ENCODE results near the gene UBXN6.
A peak's percentile ranks its signal among the peaks of the same experiment; 100 is the strongest.

The UBXN6 gene

DNA sequence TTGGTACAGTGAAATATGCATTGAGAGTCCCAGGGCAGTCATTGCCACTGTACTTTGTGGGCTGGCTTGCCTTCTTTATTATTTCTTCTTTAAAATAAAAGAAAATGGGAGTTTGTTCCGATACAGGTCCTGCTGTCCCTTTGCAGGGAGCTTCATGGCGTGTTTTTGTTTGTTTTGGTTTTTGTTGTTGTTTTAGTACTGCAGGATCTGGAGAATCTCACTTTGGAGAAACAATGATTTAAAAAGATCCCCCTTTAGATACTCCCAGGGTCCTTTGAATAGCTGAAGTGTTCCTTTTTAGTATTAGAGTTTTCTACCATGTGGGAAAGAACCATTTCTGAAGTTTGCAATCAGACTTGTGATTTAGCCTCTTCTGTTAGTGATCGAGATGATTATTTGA lies 44.0 kb downstream of the UBXN6 start:
- DNase-seq, result no peak
- intact Hi-C loops (cut with DNase I; ENCODE audit: low total_unique reads), result no loop called here
- Histone ChIP-seq H3K4me1 (no peaks in the 10 kb centered on the region), H3K27me3 (no peaks in the 10 kb centered on the region), H3K4me3 (no peak overlapping the region), H3K36me3 (peaks cover 3 to 40% (median 9%) of the 10 kb centered on the region in 3 donors), H3K27ac (no peak overlapping the region), H3K9me3 (no peaks in the 10 kb centered on the region)
- TF ChIP-seq CTCF (IDR thresholded peaks at IDR 0.05), result no peak

GRCh38 chr19:4409123-4409933 lies 48.3 kb downstream of the UBXN6 start:
- Histone ChIP-seq H3K27me3 (no peaks in the 10 kb centered on the region), H3K4me1 (no peaks in the 10 kb centered on the region), H3K36me3 (peaks cover 3 to 40% (median 9%) of the 10 kb centered on the region in 3 donors), H3K9me3 (no peaks in the 10 kb centered on the region), H3K27ac (no peak overlapping the region), H3K4me3 (no peak overlapping the region)
- intact Hi-C loops (cut with DNase I; ENCODE audit: low total_unique reads), result loop anchor here (10.0 kb wide), 1 partner anchor 145 kb away; no protein-coding TSS in a partner anchor
- DNase-seq, result no peak
- TF ChIP-seq CTCF (IDR thresholded peaks at IDR 0.05), result no peak

- Histone ChIP-seq H3K27ac (no peak overlapping the region), H3K36me3 (peaks cover 0 to 25% (median 9%) of the 10 kb centered on the region in 3 donors), H3K27me3 (no peaks in the 10 kb centered on the region), H3K9me3 (no peaks in the 10 kb centered on the region), H3K4me3 (no peak overlapping the region), H3K4me1 (peaks cover 6 to 13% (median 12%) of the 10 kb centered on the region in 4 donors)
- intact Hi-C loops (cut with DNase I; ENCODE audit: low total_unique reads), result loop anchor here (10.0 kb wide), 1 partner anchor 142 kb away; no protein-coding TSS in a partner anchor
- TF ChIP-seq CTCF (IDR thresholded peaks at IDR 0.05), result no peak
- DNase-seq, result no peak
These were observed 51.0 kb downstream of the UBXN6 start for GRCh38 chr19:4406626-4407025.

DNA sequence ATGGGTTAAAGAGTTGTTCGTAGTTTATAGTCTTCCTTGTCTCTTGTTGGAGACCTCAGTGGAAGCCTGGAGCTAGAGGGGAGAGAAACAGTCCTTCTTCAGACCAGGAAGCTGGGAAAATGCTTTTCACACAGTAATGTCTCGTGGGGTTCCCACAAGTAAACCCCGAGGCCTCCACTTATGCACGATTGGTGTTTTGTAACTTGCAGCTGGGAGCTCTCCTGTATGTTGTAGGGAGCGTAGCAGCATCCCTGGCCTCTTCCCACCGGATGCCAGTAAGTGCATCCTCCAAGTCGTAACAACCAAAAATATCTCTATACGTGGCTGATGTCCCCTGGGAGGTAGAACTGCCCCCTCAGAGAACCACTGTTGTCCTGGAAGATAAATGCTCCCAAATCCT lies 51.6 kb downstream of the UBXN6 start:
- H3K27me3 ChIP-seq, result no peaks in the 10 kb centered on the region
- H3K4me3 ChIP-seq, result no peak overlapping the region
- peaks cover 6 to 19% (median 16%) of the 10 kb centered on the region in 4 donors for H3K4me1 ChIP-seq
- peaks cover 0 to 22% (median 9%) of the 10 kb centered on the region in 3 donors for H3K36me3 ChIP-seq
- TF ChIP-seq CTCF (IDR thresholded peaks at IDR 0.05), result no peak
- intact Hi-C loops (cut with DNase I; ENCODE audit: low total_unique reads), result loop anchor here (10.0 kb wide), 1 partner anchor 141 kb away; no protein-coding TSS in a partner anchor
- no peaks in the 10 kb centered on the region for H3K9me3 ChIP-seq
- DNase-seq, result no peak
- H3K27ac ChIP-seq, result no peak overlapping the region

- TF ChIP-seq CTCF (IDR thresholded peaks at IDR 0.05), result no peak
- H3K27me3 ChIP-seq, result no peaks in the 10 kb centered on the region
- H3K9me3 ChIP-seq, result no peaks in the 10 kb centered on the region
- intact Hi-C loops (cut with DNase I; ENCODE audit: low total_unique reads), result loop anchor here (5.0 to 10.0 kb wide), 2 partner anchors 61 to 138 kb away; partner anchors contain the start of gene MPND
- peak overlapping the region; percentile 31 to 90 for H3K27ac ChIP-seq
- H3K36me3 ChIP-seq, result peaks cover 0 to 2% (median 0%) of the 10 kb centered on the region in 3 donors
- no peak for DNase-seq
- H3K4me3 ChIP-seq, result peak overlapping the region; percentile 60 to 68
- peaks cover 6 to 39% (median 32%) of the 10 kb centered on the region in 4 donors for H3K4me1 ChIP-seq
These were observed 54.4 kb downstream of the UBXN6 start for GRCh38 chr19:4403005-4403761.
